ENCODE data around the gene CCDC182. TPM values are rescaled to one million over a fixed set of nuclear protein-coding genes. Genes with fewer than 3 reads are reported as not detected.

CCDC182 gene
- not detected in 2 replicates for total RNA-seq (ENCODE audit: low replicate concordance)

DNA sequence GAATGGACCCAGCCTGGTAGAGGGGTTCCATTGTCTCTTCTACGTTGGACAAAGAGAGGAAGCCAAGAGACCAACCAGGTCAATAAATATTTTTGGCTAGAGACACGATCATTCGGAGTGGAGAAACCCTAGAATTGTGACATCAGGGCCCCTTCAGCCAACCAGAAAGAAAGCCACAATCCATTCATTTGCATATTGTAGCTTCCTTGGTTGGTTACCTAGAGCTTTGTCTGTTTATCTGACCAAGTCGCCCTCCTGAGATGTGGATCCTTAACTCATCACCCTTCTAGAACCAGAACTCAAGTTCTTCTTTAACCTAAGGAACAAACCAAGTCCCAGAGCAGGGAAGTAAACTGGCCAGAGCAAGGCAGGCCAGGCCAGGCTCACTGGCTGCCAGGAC lies at the start of gene CCDC182:
CCDC182 (minus strand) TSS at position 58 of the 400 bp plus-strand sequence; CDS start at position 31, 27 bp downstream.
- TF ChIP-seq CTCF (IDR thresholded peaks at IDR 0.05; ENCODE audit: insufficient read depth, low read length): no peak
- DNase-seq (ENCODE audit: low read depth): no peak
- H3K4me3 ChIP-seq (ENCODE audit: low read depth, low read length): no peak within 1 kb of the TSS

GRCh38 chr17:57794841-57795240 lies 49.7 kb upstream of the CCDC182 start:
- TF ChIP-seq CTCF (IDR thresholded peaks at IDR 0.05; ENCODE audit: insufficient read depth, low read length): no peak

GRCh38 chr17:57788725-57789124 lies 43.6 kb upstream of the CCDC182 start:
- no peak overlapping the region for H3K4me3 ChIP-seq (ENCODE audit: low read depth, low read length)
- TF ChIP-seq CTCF (IDR thresholded peaks at IDR 0.05; ENCODE audit: insufficient read depth, low read length): no peak
- no peak for DNase-seq (ENCODE audit: low read depth)

More at GRCh38 chr17:57794841-57795240, 49.7 kb upstream of the CCDC182 start:
- H3K4me3 ChIP-seq (ENCODE audit: low read depth, low read length): no peak overlapping the region
- DNase-seq (ENCODE audit: low read depth): no peak

GRCh38 chr17:57785022-57785421 lies 39.9 kb upstream of the CCDC182 start:
- no peak for TF ChIP-seq CTCF (IDR thresholded peaks at IDR 0.05; ENCODE audit: insufficient read depth, low read length)

GRCh38 chr17:57784226-57784895 lies 39.3 kb upstream of the CCDC182 start:
- DNase-seq (ENCODE audit: low read depth): no peak
- no peak for TF ChIP-seq CTCF (IDR thresholded peaks at IDR 0.05; ENCODE audit: insufficient read depth, low read length)
- no peak overlapping the region for H3K4me3 ChIP-seq (ENCODE audit: low read depth, low read length)

More at GRCh38 chr17:57785022-57785421, 39.9 kb upstream of the CCDC182 start:
- no peak for DNase-seq (ENCODE audit: low read depth)
- no peak overlapping the region for H3K4me3 ChIP-seq (ENCODE audit: low read depth, low read length)

DNA sequence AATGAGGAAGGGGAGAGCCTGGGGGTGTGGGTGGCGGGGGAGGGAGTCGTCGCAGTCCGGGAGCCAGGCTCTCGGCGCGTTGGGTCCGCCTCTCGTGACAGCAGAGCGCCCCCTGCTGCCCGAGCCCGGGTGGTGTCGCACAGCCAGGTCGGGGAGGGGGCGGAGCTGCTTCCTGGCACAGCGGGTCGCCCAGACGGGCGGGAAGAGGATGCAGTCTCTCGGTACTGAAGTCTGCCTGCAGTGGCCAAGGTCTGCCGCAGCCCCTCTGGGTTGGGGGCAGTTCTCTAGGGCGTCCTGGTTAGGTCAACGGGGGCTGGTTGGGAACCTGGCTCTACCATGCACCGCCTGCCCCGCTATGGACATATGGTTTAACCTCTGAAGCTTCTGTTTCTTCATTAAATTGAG lies 38.2 kb upstream of the CCDC182 start:
- DNase-seq (ENCODE audit: low read depth): peak; percentile 4
- peak; percentile 66 for TF ChIP-seq CTCF (IDR thresholded peaks at IDR 0.05; ENCODE audit: insufficient read depth, low read length)
- no peak overlapping the region for H3K4me3 ChIP-seq (ENCODE audit: low read depth, low read length)
